ENCODE data around the gene SPPL2B.

Gene SPPL2B

DNA sequence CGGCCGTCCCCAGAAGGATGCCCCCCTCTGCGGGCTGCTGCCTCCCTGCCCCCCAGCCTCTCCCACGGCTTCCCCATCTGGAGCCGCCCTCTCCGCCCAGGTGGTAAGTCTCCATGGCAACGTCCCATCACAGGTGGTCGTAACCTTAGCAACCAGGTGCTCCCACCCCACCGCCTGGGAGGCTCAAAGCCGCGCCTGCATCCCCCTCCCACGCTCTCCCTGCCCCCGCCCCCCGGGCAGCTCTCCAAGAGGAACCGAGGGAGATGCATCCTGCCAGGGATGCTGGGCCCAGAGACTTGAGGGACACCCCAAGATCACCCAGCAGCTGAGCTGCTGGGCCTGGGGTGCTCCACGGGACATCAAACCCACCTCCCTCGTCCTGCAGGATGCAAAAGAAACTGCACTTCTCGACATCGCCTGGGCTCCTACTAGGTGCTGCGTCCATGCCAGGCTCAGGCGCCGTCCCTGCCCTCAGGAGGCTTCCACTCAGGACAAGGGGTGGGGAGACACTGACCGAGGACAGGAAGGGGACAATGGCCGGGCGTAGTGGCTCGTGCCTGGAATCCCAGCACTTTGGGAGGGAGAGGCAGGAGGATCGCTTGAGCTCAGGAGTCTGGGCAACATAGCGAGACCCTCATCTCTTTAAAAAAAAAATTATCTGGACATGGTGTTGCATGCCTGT is 15.5 kb upstream of the SPPL2B start:
- peaks cover 71% of the 10 kb centered on the region for H3K27me3 ChIP-seq (replicated peaks; ENCODE audit: insufficient read depth, low read length)
- TF ChIP-seq EZH2 (optimal IDR thresholded peaks at IDR 0.05; ENCODE audit: low read depth, low read length) = no peak
- no peak for TF ChIP-seq CTCF (IDR thresholded peaks at IDR 0.05; ENCODE audit: low read length)
- TF ChIP-seq EZH2phosphoT487 (IDR thresholded peaks at IDR 0.05; ENCODE audit: low read length) = no peak
- H2AFZ ChIP-seq (ENCODE audit: low read length) = no peak overlapping the region
- no peak overlapping the region for H3K27ac ChIP-seq (ENCODE audit: low read length)
- H3K9me3 ChIP-seq (replicated peaks; ENCODE audit: insufficient read depth, low read length) = no peaks in the 10 kb centered on the region
- no peaks in the 10 kb centered on the region for H3K79me2 ChIP-seq (ENCODE audit: low read length)
- H3K9ac ChIP-seq (ENCODE audit: low read length) = no peak overlapping the region
- no peak overlapping the region for H3K4me2 ChIP-seq (ENCODE audit: low read depth, low read length)
- no peaks in the 10 kb centered on the region for H4K20me1 ChIP-seq (ENCODE audit: insufficient read depth, low read length)
- H3K9me2 ChIP-seq (replicated peaks; ENCODE audit: insufficient read depth, low read length) = no peaks in the 10 kb centered on the region
- no peak for DNase-seq
- H3F3A ChIP-seq (ENCODE audit: insufficient read depth, low read length) = no peaks in the 10 kb centered on the region
- H3K36me3 ChIP-seq (replicated peaks; ENCODE audit: insufficient read depth, low read length) = no peaks in the 10 kb centered on the region
- H3K4me3 ChIP-seq (ENCODE audit: low read length) = no peak overlapping the region
- no peaks in the 10 kb centered on the region for H3K4me1 ChIP-seq (ENCODE audit: low read length)

- Histone ChIP-seq H3K79me2 (ENCODE audit: low read length) (no peaks in the 10 kb centered on the region), H3K4me1 (ENCODE audit: low read length) (no peaks in the 10 kb centered on the region), H2AFZ (ENCODE audit: low read length) (no peak overlapping the region), H4K20me1 (ENCODE audit: insufficient read depth, low read length) (no peaks in the 10 kb centered on the region), H3K36me3 (replicated peaks; ENCODE audit: insufficient read depth, low read length) (no peaks in the 10 kb centered on the region), H3F3A (ENCODE audit: insufficient read depth, low read length) (peaks cover 5% of the 10 kb centered on the region; the same call in 1 of the 2 replicates), H3K4me2 (ENCODE audit: low read depth, low read length) (no peak overlapping the region), H3K9me2 (replicated peaks; ENCODE audit: insufficient read depth, low read length) (no peaks in the 10 kb centered on the region), H3K27me3 (replicated peaks; ENCODE audit: insufficient read depth, low read length) (peaks cover 50% of the 10 kb centered on the region), H3K9me3 (replicated peaks; ENCODE audit: insufficient read depth, low read length) (no peaks in the 10 kb centered on the region), H3K4me3 (ENCODE audit: low read length) (no peak overlapping the region), H3K27ac (ENCODE audit: low read length) (no peak overlapping the region), H3K9ac (ENCODE audit: low read length) (no peak overlapping the region)
- no peak for DNase-seq
- TF ChIP-seq EZH2 (optimal IDR thresholded peaks at IDR 0.05; ENCODE audit: low read depth, low read length) (no peak), CTCF (IDR thresholded peaks at IDR 0.05; ENCODE audit: low read length) (no peak), EZH2phosphoT487 (IDR thresholded peaks at IDR 0.05; ENCODE audit: low read length) (no peak)
These were observed 13.2 kb upstream of the SPPL2B start for GRCh38 chr19:2315121-2315817.

- Histone ChIP-seq H3K27ac (ENCODE audit: low read length) (no peak overlapping the region), H3K9ac (ENCODE audit: low read length) (no peak overlapping the region), H2AFZ (ENCODE audit: low read length) (no peak overlapping the region), H3F3A (ENCODE audit: insufficient read depth, low read length) (peaks cover 5% of the 10 kb centered on the region; the same call in 1 of the 2 replicates), H3K4me1 (ENCODE audit: low read length) (no peaks in the 10 kb centered on the region), H3K4me2 (ENCODE audit: low read depth, low read length) (no peak overlapping the region), H3K27me3 (replicated peaks; ENCODE audit: insufficient read depth, low read length) (peaks cover 45% of the 10 kb centered on the region), H3K9me3 (replicated peaks; ENCODE audit: insufficient read depth, low read length) (no peaks in the 10 kb centered on the region), H4K20me1 (ENCODE audit: insufficient read depth, low read length) (no peaks in the 10 kb centered on the region), H3K9me2 (replicated peaks; ENCODE audit: insufficient read depth, low read length) (no peaks in the 10 kb centered on the region), H3K36me3 (replicated peaks; ENCODE audit: insufficient read depth, low read length) (no peaks in the 10 kb centered on the region), H3K4me3 (ENCODE audit: low read length) (no peak overlapping the region), H3K79me2 (ENCODE audit: low read length) (no peaks in the 10 kb centered on the region)
- TF ChIP-seq EZH2 (optimal IDR thresholded peaks at IDR 0.05; ENCODE audit: low read depth, low read length) (no peak), CTCF (IDR thresholded peaks at IDR 0.05; ENCODE audit: low read length) (peak; percentile 61)
- peak; percentile 32 for DNase-seq
These were observed 12.6 kb upstream of the SPPL2B start for GRCh38 chr19:2315818-2316353.

All from MM.1S (cell line).